GM18861 (cell line): Measurements from ENCODE around the gene FAM83C.
"Not testable (repeated sequence)": the region's sequence is repeated elsewhere in the genome, so short reads cannot be mapped to it uniquely, and the experiment has no call there.

Source experiments
- ATAC-seq: cut with Tn5 transposase; IDR thresholded peaks from one replicate; pipeline ENCODE4 v1.9.1; 2021; ENCODE audit not compliant: unreplicated experiment

Gene FAM83C

GRCh38 chr20:35318502-35319157, 26.4 kb upstream of the FAM83C start:
- ATAC-seq = no peak

GRCh38 chr20:35317416-35318210, 25.4 kb upstream of the FAM83C start:
- no peak for ATAC-seq

GRCh38 chr20:35316086-35316485, 23.9 kb upstream of the FAM83C start:
- no peak for ATAC-seq

GRCh38 chr20:35315632-35316020, 23.4 kb upstream of the FAM83C start:
- ATAC-seq = not testable (repeated sequence)

- no peak for ATAC-seq
Observed at GRCh38 chr20:35314816-35315631, 22.8 kb upstream of the FAM83C start.

DNA sequence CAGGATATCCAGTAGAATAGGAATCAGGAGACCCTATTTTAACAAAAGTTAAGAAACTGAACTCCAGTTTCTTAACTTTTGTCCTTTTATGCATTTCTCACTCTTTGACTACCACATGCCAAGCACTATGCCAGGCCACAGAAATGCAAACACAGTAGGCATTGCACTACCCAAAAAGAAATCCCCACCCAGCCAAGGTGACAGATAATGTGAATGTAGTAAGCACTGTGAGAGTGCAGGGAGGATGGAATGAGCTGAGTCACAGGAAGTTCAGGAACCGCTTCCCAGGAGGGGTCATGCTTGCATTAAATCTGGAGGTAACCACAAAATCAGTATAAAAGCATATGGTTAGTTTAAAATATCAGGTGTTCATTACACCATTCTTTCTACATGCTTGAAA, 20.1 kb upstream of the FAM83C start:
- ATAC-seq = no peak

DNA sequence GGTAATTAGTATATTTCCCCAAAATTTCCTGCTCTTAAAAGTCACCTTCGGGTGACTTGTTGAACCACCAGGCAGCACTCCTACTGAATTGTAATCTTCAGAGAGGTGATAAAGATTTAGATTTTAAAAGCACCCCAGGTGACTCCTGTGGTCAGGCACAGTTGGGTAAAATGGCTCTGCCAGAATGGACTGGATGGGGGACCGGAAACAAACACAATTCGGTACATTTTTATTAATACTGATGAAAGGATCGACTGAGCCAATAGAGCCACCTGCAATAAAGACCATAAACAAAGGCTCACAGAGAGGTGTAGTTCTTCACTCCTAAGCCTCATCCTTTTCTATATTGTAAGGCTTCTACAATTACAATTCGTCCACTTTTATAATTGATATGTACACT, 19.6 kb upstream of the FAM83C start:
- ATAC-seq = no peak

GRCh38 chr20:35311409-35311808, 19.2 kb upstream of the FAM83C start:
- no peak for ATAC-seq

DNA sequence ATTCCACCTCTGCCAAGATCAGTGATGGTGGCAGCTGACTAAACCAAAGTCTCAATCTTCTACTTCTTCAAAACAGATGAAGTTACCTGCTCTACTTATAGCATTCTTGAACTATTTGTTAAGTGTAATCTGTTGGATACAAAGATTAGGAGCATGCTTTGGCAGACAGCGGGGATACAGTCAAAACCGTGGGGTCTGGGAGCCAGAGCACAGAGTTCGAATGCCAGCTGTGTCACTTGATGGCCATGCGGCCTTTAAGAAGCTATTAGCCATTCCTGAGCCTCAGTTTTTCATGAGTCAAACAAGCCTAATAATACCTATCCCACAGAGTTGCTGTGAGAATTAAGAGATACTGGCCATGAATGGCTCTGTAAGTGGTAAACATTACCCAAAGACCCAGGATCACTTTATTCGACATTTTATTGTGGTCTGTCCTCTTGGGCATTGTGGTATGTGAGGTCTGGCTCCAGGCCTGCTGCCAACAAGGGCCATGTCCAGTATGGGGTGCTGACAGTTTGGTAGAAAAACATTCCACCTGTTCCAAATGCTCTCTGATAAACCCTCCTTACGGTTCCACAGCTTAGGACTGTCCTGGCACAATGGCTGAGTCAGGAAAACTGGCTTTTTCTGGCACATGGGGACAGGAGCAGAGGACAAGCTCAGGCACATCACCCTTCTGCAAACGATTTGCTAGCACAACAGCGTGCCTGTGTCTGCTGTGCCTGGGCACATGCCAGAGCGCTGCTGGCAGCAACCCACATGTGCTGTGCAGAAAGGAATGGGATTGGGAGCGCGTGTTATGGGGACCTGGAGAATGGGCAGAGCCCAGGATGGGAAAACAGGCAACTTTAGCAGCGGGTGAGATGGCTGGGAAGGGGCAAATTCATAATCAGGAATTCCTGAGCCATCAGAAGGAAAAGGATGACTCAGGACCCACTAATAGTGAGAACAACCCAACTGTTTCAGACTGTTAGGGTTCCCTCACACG, 15.7 kb upstream of the FAM83C start:
- no peak for ATAC-seq

- ATAC-seq = no peak
Observed at GRCh38 chr20:35306931-35307517, 14.8 kb upstream of the FAM83C start.

DNA sequence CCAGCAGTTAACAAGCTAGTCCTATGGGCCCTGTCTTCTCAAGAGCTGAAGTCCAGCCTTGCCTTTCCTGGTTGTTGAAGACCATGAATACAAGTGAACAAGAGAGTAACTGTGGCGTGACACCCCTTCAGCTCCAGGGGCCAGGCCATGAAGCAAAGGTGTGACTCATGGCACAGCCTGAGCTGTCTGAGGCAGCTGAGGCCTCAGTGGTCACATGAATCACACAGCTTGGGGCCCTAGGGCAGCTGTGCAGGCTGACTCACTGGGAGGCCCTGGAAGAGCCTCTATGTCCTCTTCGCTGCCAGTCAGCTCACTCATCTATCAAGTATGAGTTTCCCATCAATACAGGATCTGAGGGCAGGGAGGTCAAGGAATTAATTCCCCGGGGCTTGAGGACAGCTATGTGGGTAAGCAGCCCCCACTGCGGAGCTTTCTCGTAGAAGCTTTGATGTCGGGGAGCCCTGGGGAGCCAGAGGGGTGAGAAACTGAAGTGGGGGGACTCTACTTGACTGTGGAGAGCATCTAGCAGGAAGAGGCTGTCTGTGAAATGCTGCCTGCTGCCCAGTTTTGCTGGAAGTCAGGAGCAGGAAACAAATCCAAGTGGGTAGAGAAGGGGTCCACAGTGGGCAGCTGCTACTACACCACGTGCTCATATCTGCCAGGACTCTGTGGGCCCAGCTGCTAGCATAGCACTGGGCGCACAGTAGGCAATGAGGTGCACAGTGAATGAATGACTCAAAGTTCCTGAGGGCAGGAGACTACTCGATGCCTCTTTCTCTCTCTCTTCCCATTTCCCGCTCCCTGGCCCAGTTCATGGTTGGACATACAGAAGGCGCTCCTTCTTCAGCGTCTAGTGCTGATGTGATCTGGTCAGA, 13.7 kb upstream of the FAM83C start:
- no peak for ATAC-seq

GRCh38 chr20:35304956-35305355, 12.7 kb upstream of the FAM83C start:
- no peak for ATAC-seq

DNA sequence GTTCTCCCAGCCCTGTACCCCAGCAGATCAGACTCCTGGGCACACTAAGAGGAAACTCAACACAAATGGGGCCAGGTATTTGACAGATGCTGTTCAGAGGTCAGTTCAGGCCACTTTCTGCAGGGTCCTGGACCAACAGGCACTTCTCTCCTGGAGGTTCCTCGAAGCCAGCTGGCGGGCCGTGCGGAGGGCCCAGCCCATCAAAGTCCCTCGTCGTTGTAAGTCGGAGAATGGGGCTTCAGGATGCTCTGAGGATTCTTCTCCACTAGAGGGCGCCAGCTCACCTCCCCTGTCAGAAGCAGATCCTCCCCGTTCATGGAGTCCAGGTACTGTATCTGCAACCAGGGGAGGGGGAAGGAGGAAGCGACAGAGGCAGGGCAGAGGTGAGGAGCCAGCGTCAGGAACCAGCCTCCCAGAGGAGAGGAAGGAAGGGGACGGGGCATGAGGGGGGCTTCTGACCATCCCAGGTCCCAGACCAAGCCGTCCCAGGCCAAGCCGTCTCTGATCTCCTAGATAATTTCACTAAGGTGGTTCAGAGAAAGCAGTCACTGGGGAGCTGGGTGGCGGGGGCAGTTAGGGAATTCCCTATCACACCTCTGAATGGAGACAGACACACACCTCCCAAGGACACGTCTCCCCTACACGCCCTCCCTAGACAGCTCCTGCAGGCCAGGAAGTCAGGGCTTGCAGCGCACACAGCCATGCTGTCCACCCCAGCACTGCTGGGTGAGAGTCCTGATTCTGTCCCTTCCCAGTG, 11.7 kb upstream of the FAM83C start:
- no peak for ATAC-seq

DNA sequence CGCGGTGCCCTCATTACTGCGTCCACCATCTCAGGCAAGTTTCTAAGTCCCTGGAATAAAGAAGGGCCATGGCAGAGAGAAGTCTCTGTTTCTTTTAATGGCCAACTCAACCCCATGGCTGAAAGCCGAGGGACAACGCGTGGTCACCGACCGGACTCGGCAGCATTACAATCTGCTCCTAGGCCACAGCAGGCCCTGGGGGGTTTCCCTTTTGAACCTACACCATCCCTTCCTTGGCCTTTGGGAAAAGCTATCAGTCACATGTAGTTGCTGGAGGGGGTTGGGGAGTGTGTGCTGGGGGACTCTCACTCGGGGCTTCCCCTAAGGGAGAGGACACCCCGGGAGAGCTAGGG, 11.1 kb upstream of the FAM83C start:
- ATAC-seq = no peak

- ATAC-seq = no peak
Observed at GRCh38 chr20:35302421-35303335, 10.5 kb upstream of the FAM83C start.

DNA sequence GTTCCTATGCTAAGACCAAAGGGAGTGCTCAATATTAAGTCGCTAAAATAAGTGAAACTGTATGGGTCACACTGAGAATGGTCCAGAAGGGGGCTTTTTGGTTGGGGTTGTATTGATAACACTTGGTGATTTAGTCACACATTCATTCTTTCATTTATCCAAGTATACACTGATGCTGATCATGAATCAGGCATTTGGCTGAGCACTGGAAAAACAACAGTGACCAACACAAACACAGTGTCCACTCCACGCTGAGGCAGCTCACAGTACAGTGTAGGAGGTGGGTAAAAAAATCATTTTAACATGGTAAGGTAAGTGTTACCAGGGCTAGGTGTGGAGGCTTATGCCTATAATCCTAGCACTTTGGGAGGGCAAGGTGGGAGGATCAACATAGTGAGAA, 9.2 kb upstream of the FAM83C start:
- ATAC-seq = no peak

DNA sequence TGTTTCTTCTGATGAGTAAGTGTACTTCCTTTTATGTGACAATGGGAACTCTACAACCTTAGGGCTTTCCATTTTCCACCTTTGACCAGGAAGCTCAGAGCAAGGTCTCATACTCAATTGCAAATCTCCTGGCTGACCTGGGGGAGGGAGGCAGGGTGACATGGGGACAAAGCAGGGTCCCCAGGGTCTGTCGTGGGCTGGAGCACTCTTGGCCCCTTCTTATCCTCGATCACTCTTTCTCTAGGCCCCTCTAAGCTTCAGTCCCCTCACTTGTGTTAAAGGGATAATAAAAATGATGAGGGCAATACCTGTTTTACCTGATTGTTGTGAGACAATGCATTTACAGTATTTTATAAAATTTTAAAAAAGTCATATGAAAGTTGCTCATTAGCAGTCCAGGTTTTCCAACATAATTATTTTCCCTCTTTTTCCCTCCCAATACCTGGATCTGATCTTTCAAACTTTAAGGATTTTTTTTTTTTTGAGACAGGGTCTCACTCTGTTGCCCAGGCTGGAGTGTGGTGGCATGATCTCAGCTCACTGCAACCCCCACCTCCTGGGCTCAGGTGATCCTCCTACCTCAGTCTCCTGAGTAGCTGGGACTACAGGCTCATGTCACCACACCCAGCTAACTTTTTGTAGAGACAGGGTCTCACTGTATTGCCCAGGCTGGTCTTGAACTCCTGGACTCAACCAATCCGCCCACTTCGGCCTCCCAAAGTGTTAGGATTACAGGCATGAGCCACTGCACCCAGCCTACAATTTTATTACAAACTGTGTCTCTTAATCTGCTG, 8.4 kb upstream of the FAM83C start:
- ATAC-seq = no peak
